K562 (cell line): ENCODE results near the gene SLC5A5. TPM values are rescaled to one million over a fixed set of nuclear protein-coding genes. Genes with fewer than 3 reads are reported as not detected.

ENCODE experiments used
- CHD4 ChIP-seq: fragments of 200-600 bp; sonication (generic); IDR thresholded peaks from 3 replicates; pipeline ENCODE4 v1.6.1; 2012; ENCODE audit warnings: low read depth, mild to moderate bottlenecking, mixed read lengths, low read length, inconsistent platforms; ENCODE audit not compliant: insufficient read depth, insufficient replicate concordance, poor library complexity, severe bottlenecking
- COPS2 ChIP-seq: fragments of 450-650 bp; conservative IDR thresholded peaks from 2 replicates; pipeline ENCODE4 v1.6.1; 2016; ENCODE audit warnings: mild to moderate bottlenecking, moderate library complexity
- FOXM1 ChIP-seq, 2 experiments: fragments of 450-650 bp in 1 of 2; sonication (generic) in 1 of 2; formaldehyde crosslinking in 1 of 2; IDR thresholded peaks; 2 replicates each; pipeline versions ENCODE4 v1.6.1 to v1.9.0; 2017 to 2022; ENCODE audit warnings: low read depth in 2 of 2, mild to moderate bottlenecking in 2 of 2, missing genetic modification reagents in 1 of 2, moderate library complexity in 1 of 2
- HDAC8 ChIP-seq: fragments of 450-650 bp; IDR thresholded peaks from 2 replicates; pipeline ENCODE4 v1.6.1; 2016; ENCODE audit warnings: mild to moderate bottlenecking, missing genetic modification characterization, moderate library complexity, missing compliant biosample characterization
- HMG20B ChIP-seq: fragments of 250-450 bp; sonication (Bioruptor Pico); IDR thresholded peaks from 2 replicates; pipeline ENCODE4 v1.5.0; 2021; ENCODE audit warnings: mild to moderate bottlenecking
- NR2C1 ChIP-seq, 2 experiments: fragments of 450-650 bp; IDR thresholded peaks; 2 replicates each; pipeline ENCODE4 v1.6.1; 2017; ENCODE audit warnings: mild to moderate bottlenecking in 2 of 2, antibody characterized with exemption in 1 of 2, inconsistent platforms in 1 of 2, missing compliant biosample characterization in 1 of 2, missing genetic modification characterization in 1 of 2
- PCBP2 ChIP-seq: fragments of 200-400 bp; formaldehyde crosslinking; IDR thresholded peaks from 2 replicates; pipeline ENCODE4 v1.6.1; 2018; ENCODE audit warnings: low read length, low read depth, mild to moderate bottlenecking, moderate library complexity; ENCODE audit not compliant: poor library complexity, severe bottlenecking
- PHF8 ChIP-seq: fragments of 200-600 bp; sonication (generic); IDR thresholded peaks from 2 replicates; pipeline ENCODE4 v1.6.1; 2012; ENCODE audit warnings: mixed run types, mild to moderate bottlenecking, inconsistent platforms, low read length, moderate library complexity, borderline replicate concordance
- RNF219 ChIP-seq: fragments of 250-450 bp; sonication (Bioruptor Pico); IDR thresholded peaks from 2 replicates; pipeline ENCODE4 v1.5.0; 2022; ENCODE audit warnings: mild to moderate bottlenecking
- SIRT6 ChIP-seq: IDR thresholded peaks from one replicate; pipeline ENCODE4 v1.6.1; 2012; ENCODE audit warnings: low read depth, mild to moderate bottlenecking, control low read depth, inconsistent platforms, low read length, moderate library complexity
- SMARCB1 ChIP-seq: IDR thresholded peaks from 2 replicates; pipeline ENCODE4 v1.6.1; 2011; ENCODE audit warnings: improper control_type of control experiment, low read depth; ENCODE audit not compliant: insufficient read length
- ZBED1 ChIP-seq: IDR thresholded peaks from 2 replicates; pipeline ENCODE4 v1.6.1; 2014
- ZNF12 ChIP-seq: sonication (generic); formaldehyde crosslinking; IDR thresholded peaks from 2 replicates; pipeline ENCODE4 v1.4.0; 2020; ENCODE audit warnings: mild to moderate bottlenecking, missing genetic modification reagents
- ZNF699 ChIP-seq: fragments of 250-450 bp; sonication (Bioruptor Pico); IDR thresholded peaks from 2 replicates; pipeline ENCODE4 v1.8.0; 2021; ENCODE audit warnings: mild to moderate bottlenecking, moderate library complexity; ENCODE audit not compliant: insufficient replicate concordance
- polyA plus RNA-seq, 8 experiments: library from polyadenylated mRNA; depleted of rRNA in 4 of 8; stranded (reverse) in 5 of 8; unstranded in 3 of 8; fragments of >200 nt; fragmentation: Nextera tagmentation in 2 of 8; fragmentation: Illumina TruSeq in 1 of 8; extraction: Ambion mirVana in 2 of 8; extraction: Trizol in 1 of 8; gene quantifications; 2 replicates each; pipeline versions ENCODE4 v1.2.1 to v1.2.3, GENCODE V29; 2011 to 2014; ENCODE audit warnings: inconsistent platforms in 1 of 8, missing spikeins in 1 of 8
- total RNA-seq, 7 experiments: library from RNA; depleted of rRNA in 6 of 7; stranded (reverse); fragments of >200 nt in 6 of 7; fragmentation: Illumina TruSeq in 2 of 7; extraction: Trizol in 2 of 7; gene quantifications; 2 replicates each; pipeline versions ENCODE4 v1.2.1 to v1.2.3, GENCODE V29; 2011 to 2021; ENCODE audit warnings: low replicate concordance in 1 of 7
- TF ChIP-seq, protein P1 (sequence below): fragments of 450-650 bp; IDR thresholded peaks from one replicate; pipeline ENCODE4 v1.6.1; 2018; ENCODE audit warnings: mild to moderate bottlenecking, moderate library complexity; ENCODE audit not compliant: partially characterized antibody
- TF ChIP-seq, protein P2 (sequence below): fragments of 250-450 bp; sonication (Bioruptor Pico); IDR thresholded peaks from 2 replicates; pipeline ENCODE4 v1.8.0; 2021; ENCODE audit warnings: moderate library complexity, mild to moderate bottlenecking, inconsistent platforms
- TF ChIP-seq, protein P3 (sequence below): IDR thresholded peaks from 2 replicates; pipeline ENCODE4 v1.6.1; 2012; ENCODE audit warnings: low read depth, low read length, improper control_type of control experiment, borderline replicate concordance

Gene SLC5A5
- total and polyA plus RNA-seq, 9 of the 15 experiments (the other 6 are each of a cell fraction or from before 2014, with no cell fraction given) = 0.10 to 0.73 (median 0.23) TPM

DNA sequence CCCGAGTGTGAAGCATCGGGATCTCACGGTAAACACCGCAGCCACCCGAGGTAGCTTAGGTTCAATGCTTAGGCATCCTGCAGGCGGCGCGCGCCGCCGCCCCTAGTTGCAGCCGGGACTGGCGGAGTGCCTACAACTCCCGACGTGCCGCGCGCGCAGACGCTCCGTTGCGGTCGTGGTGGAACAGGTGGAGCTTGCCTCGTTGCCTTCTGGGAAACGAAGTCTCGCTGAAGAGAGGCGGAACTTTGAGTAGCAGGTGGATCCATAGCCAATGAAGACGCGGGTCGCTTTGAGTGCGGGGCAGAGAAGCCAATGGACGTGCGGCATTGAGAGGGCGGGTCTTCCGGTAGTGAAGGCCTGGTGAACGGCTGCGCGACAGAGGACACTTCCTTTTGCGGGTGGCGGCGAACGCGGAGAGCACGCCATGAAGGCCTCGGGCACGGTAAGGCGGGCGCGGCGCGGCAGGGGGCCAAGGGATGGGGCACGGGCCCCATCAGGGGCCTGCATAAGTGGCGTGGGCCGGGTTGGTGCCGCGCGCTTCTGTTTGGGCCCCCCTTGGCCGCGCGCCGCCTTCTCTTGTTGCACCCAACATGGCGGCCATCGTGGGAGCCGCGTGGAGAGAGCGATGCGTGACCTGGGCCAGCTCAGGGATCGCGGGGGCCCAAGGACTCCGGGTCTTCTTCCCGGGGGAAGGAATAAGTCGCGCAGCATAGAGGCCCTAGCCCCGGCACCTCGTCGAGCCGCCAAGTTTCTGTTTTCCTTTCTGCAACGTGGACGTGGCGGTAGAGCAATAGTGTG lies 12.0 kb upstream of the SLC5A5 start, which contains the start of gene RPL18A (continued):
- TF ChIP-seq CHD4 (no peak), SMARCB1 (no peak), HMG20B (CRISPR knock-in tag) (no peak), SIRT6 (no peak), COPS2 (no peak), PHF8 (peak; percentile 96), RNF219 (CRISPR knock-in tag) (no peak), FOXM1 (IDR thresholded peaks at IDR 0.05; ENCODE audit: low read depth) (no peak), FOXM1 (CRISPR knock-in tag; IDR thresholded peaks at IDR 0.05; ENCODE audit: low read depth) (peak; percentile 61; the same call in 1 of the 2 replicates), ZNF12 (no peak), PCBP2 (no peak), NR2C1 (IDR thresholded peaks at IDR 0.05) (0 out of 2 replicates have a peak, but pooled peaks have one; percentile 20), NR2C1 (tag; IDR thresholded peaks at IDR 0.05) (peak; percentile 39; the same call in 1 of the 2 replicates), HDAC8 (no peak), ZBED1 (peak; percentile 53; the same call in 1 of the 2 replicates), ZNF699 (CRISPR knock-in tag) (no peak)
- TF ChIP-seq, protein P1, sequence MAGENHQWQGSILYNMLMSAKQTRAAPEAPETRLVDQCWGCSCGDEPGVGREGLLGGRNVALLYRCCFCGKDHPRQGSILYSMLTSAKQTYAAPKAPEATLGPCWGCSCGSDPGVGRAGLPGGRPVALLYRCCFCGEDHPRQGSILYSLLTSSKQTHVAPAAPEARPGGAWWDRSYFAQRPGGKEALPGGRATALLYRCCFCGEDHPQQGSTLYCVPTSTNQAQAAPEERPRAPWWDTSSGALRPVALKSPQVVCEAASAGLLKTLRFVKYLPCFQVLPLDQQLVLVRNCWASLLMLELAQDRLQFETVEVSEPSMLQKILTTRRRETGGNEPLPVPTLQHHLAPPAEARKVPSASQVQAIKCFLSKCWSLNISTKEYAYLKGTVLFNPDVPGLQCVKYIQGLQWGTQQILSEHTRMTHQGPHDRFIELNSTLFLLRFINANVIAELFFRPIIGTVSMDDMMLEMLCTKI = no peak
- TF ChIP-seq, protein P2, sequence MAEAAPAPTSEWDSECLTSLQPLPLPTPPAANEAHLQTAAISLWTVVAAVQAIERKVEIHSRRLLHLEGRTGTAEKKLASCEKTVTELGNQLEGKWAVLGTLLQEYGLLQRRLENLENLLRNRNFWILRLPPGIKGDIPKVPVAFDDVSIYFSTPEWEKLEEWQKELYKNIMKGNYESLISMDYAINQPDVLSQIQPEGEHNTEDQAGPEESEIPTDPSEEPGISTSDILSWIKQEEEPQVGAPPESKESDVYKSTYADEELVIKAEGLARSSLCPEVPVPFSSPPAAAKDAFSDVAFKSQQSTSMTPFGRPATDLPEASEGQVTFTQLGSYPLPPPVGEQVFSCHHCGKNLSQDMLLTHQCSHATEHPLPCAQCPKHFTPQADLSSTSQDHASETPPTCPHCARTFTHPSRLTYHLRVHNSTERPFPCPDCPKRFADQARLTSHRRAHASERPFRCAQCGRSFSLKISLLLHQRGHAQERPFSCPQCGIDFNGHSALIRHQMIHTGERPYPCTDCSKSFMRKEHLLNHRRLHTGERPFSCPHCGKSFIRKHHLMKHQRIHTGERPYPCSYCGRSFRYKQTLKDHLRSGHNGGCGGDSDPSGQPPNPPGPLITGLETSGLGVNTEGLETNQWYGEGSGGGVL (CRISPR knock-in tag) = no peak
- TF ChIP-seq, protein P3, sequence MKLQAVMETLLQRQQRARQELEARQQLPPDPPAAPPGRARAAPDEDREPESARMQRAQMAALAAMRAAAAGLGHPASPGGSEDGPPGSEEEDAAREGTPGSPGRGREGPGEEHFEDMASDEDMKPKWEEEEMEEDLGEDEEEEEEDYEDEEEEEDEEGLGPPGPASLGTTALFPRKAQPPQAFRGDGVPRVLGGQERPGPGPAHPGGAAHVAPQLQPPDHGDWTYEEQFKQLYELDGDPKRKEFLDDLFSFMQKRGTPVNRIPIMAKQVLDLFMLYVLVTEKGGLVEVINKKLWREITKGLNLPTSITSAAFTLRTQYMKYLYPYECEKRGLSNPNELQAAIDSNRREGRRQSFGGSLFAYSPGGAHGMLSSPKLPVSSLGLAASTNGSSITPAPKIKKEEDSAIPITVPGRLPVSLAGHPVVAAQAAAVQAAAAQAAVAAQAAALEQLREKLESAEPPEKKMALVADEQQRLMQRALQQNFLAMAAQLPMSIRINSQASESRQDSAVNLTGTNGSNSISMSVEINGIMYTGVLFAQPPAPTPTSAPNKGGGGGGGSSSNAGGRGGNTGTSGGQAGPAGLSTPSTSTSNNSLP = no peak; the same call in 1 of the 2 replicates
